Fibroblast of mammary gland (primary cell): Measurements from ENCODE around the gene OSTF1.

Source experiments
- DNase-seq: peaks from one replicate; pipeline ENCODE4 v3.0.0-alpha.2; 2010; ENCODE audit warnings: low read depth
- H3K4me3 ChIP-seq: 2 replicates; pipeline ENCODE4 v1.5.1; 2011; ENCODE audit warnings: low read depth, mild to moderate bottlenecking, low read length, moderate library complexity; ENCODE audit not compliant: control insufficient read depth
- CTCF ChIP-seq: conservative IDR thresholded peaks from 2 replicates; pipeline ENCODE4 v1.5.1; 2011; ENCODE audit warnings: low read depth, low read length, inconsistent platforms; ENCODE audit not compliant: control insufficient read depth, insufficient read depth

The OSTF1 gene

GRCh38 chr9:75131700-75132099 lies 43.4 kb downstream of the OSTF1 start:
- DNase-seq, result no peak
- TF ChIP-seq CTCF, result no peak
- H3K4me3 ChIP-seq, result no peak overlapping the region

- no peak for TF ChIP-seq CTCF
- DNase-seq, result no peak
- H3K4me3 ChIP-seq, result no peak overlapping the region
These were observed 43.9 kb downstream of the OSTF1 start for GRCh38 chr9:75132244-75132643.

- DNase-seq, result no peak
- TF ChIP-seq CTCF, result no peak
- no peak overlapping the region for H3K4me3 ChIP-seq
These were observed 45.1 kb downstream of the OSTF1 start for GRCh38 chr9:75133396-75133795.

- TF ChIP-seq CTCF, result no peak
- no peak for DNase-seq
- H3K4me3 ChIP-seq, result no peak overlapping the region
These were observed 46.2 kb downstream of the OSTF1 start for GRCh38 chr9:75134495-75134894.

GRCh38 chr9:75138260-75139040 lies 50.1 kb downstream of the OSTF1 start:
- no peak for DNase-seq
- no peak for TF ChIP-seq CTCF
- no peak overlapping the region for H3K4me3 ChIP-seq

- no peak for DNase-seq
- TF ChIP-seq CTCF, result no peak
- H3K4me3 ChIP-seq, result no peak overlapping the region
These were observed 50.9 kb downstream of the OSTF1 start for GRCh38 chr9:75139201-75139600.
